Mucosa of rectum (tissue), 2 donors: ENCODE data around the gene KIF12.
"Not testable (repeated sequence)": the region's sequence is repeated elsewhere in the genome, so short reads cannot be mapped to it uniquely, and the experiment has no call there.

Source experiments
- H3K27ac ChIP-seq, 2 donors: one replicate each; pipeline ENCODE4 v1.7.0; 2013; ENCODE audit warnings: inconsistent platforms in 2 of 2, low read depth in 2 of 2, low read length in 2 of 2
- H3K27me3 ChIP-seq, 2 donors: one replicate each; pipeline ENCODE4 v1.7.0; 2013; ENCODE audit warnings: low read length in 2 of 2; ENCODE audit not compliant: control insufficient read depth in 2 of 2, insufficient read depth in 2 of 2
- H3K36me3 ChIP-seq, 2 donors: one replicate each; pipeline ENCODE4 v1.7.0; 2013; ENCODE audit warnings: low read length in 2 of 2; ENCODE audit not compliant: control insufficient read depth in 2 of 2, insufficient read depth in 2 of 2
- H3K4me1 ChIP-seq, 2 donors: one replicate each; pipeline ENCODE4 v1.7.0; 2013; ENCODE audit warnings: low read length in 2 of 2, mild to moderate bottlenecking in 1 of 2; ENCODE audit not compliant: control insufficient read depth in 2 of 2, insufficient read depth in 2 of 2
- H3K4me3 ChIP-seq, 2 donors: one replicate each; pipeline ENCODE4 v1.7.0; 2013; ENCODE audit warnings: low read length in 2 of 2
- H3K9ac ChIP-seq, 2 donors: one replicate each; pipeline ENCODE4 v1.7.0; 2013; ENCODE audit warnings: low read length in 2 of 2, low read depth in 1 of 2, mild to moderate bottlenecking in 1 of 2
- H3K9me3 ChIP-seq, 2 donors: one replicate each; pipeline ENCODE4 v1.7.0; 2013; ENCODE audit warnings: low read length in 2 of 2; ENCODE audit not compliant: control insufficient read depth in 2 of 2
- donor health status: healthy.
- donor health status: Normal muscosa, but diverticular disease.

The KIF12 gene

GRCh38 chr9:114047717-114048116, 51.4 kb downstream of the KIF12 start:
- Histone ChIP-seq H3K36me3 (peaks cover 8 to 11% of the 10 kb centered on the region in 2 donors), H3K9ac (no peak overlapping the region), H3K9me3 (no peaks in the 10 kb centered on the region), H3K4me1 (no peaks in the 10 kb centered on the region), H3K27me3 (no peaks in the 10 kb centered on the region), H3K4me3 (no peak overlapping the region), H3K27ac (no peak overlapping the region)

- Histone ChIP-seq H3K36me3 (peaks cover 8 to 11% of the 10 kb centered on the region in 2 donors), H3K27ac (no peak overlapping the region), H3K4me3 (no peak overlapping the region), H3K4me1 (no peaks in the 10 kb centered on the region), H3K9ac (no peak overlapping the region), H3K9me3 (no peaks in the 10 kb centered on the region), H3K27me3 (no peaks in the 10 kb centered on the region)
Measured at GRCh38 chr9:114046875-114047274, 52.2 kb downstream of the KIF12 start.

GRCh38 chr9:114046237-114046755, 52.8 kb downstream of the KIF12 start:
- H3K9me3 ChIP-seq, result no peaks in the 10 kb centered on the region
- no peak overlapping the region for H3K4me3 ChIP-seq
- no peaks in the 10 kb centered on the region for H3K4me1 ChIP-seq
- no peak overlapping the region for H3K27ac ChIP-seq
- peaks cover 8 to 11% of the 10 kb centered on the region in 2 donors for H3K36me3 ChIP-seq
- no peaks in the 10 kb centered on the region for H3K27me3 ChIP-seq
- H3K9ac ChIP-seq, result no peak overlapping the region

GRCh38 chr9:114043660-114044059, 55.4 kb downstream of the KIF12 start:
- not testable (repeated sequence) for H3K36me3 ChIP-seq, H3K27ac ChIP-seq, H3K27me3 ChIP-seq, H3K9ac ChIP-seq, H3K4me1 ChIP-seq, H3K4me3 ChIP-seq, H3K9me3 ChIP-seq
